ENCODE data around the gene PTPRM.

Gene PTPRM

DNA sequence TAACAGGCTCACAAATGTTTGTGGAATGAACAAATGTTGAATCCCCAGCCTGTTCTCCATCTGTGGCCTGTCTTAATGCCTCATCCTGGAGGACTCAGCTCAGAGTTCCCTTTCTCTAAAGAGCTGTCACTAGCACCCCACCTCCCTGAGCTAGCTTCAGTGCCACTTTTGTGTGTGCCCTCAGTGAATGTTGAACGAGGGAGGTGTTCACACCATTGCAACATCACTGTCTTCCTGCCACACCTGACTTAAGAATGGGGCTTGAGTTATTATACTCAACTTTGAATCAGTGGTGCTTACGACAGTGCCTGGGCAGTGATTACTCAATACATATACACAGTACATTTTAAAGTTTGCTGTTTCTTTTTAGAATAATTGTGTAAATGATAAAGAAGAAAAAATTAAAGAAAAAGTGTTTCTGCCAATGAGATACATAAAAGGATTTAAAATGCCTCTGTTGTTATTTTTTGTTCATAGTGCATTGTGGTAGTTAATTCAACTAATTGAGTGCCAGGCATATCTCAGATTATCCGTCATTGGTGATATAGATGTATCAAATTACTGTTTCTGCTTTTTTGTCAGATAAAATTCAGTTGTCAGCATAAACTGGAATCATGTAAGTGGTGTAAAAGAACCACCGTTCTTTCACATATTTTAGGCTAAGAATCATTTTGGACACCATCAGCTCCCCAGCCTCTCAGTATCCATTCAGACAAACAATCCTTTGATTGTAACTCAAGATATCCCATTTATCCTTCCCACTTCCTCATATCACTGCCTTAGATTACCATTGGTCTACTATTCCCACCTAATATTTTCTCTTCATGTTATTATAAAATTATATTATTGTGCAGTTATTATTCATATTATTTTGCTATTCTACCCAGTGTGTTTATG is 304.7 kb downstream of the PTPRM start:
- DNase-seq, result no peak

GRCh38 chr18:7872569-7872968 is 305.5 kb downstream of the PTPRM start:
- DNase-seq, result no peak

GRCh38 chr18:7873316-7873715 is 306.2 kb downstream of the PTPRM start:
- no peak for DNase-seq

DNA sequence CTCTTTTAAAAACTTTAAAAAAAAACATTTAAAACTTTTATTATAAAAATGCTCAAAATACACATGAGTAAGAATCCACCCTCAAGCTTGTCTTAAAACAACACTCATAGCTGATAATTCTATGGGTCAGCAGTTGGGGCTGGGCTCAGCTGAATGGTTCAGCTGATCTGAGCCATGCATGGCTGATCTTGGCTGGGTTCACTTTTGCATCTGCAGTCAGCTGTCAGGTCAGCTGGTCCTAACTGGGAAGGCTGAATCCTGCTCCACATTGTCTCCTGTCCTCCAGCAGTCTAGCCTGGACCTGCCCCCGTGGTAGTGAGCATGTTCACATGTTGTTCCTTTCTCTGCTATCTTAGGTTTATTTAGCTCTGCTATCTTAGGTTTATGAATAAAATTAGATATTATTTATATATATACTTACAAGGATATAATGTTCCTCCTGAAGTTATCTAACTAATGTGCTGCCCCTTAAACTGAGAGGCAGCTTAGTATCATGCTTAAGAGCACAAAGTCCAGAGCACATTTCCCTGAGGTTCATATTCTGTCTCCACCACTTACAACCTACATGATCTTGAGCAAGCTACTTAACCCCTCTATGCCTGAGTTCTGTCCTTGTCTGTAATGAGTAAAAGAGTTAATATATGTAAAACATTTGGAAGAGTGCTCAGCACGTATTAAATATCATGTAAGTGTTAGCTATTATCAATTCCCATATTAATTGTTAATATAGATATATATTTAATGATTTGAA is 309.4 kb downstream of the PTPRM start:
- DNase-seq, result no peak

DNA sequence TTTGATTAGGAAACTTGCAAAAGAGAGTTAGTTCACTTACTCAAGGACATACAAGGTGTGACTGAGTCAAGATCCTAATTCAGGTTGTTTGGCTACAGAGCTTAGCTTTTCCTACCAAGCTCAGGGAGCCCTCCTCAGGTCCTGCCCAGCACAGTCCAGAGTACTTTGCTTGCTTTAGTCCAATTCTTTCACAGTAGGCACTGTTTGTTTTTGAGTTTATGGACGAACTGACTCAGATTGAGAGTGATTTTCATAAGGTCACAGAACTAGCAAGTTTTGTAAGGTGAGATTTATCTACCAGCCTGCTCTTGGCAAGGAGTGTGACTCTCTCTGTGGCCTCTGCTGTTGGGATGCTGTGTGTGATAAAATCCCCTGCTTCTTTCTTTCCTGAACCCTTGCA is 310.5 kb downstream of the PTPRM start:
- no peak for DNase-seq

DNA sequence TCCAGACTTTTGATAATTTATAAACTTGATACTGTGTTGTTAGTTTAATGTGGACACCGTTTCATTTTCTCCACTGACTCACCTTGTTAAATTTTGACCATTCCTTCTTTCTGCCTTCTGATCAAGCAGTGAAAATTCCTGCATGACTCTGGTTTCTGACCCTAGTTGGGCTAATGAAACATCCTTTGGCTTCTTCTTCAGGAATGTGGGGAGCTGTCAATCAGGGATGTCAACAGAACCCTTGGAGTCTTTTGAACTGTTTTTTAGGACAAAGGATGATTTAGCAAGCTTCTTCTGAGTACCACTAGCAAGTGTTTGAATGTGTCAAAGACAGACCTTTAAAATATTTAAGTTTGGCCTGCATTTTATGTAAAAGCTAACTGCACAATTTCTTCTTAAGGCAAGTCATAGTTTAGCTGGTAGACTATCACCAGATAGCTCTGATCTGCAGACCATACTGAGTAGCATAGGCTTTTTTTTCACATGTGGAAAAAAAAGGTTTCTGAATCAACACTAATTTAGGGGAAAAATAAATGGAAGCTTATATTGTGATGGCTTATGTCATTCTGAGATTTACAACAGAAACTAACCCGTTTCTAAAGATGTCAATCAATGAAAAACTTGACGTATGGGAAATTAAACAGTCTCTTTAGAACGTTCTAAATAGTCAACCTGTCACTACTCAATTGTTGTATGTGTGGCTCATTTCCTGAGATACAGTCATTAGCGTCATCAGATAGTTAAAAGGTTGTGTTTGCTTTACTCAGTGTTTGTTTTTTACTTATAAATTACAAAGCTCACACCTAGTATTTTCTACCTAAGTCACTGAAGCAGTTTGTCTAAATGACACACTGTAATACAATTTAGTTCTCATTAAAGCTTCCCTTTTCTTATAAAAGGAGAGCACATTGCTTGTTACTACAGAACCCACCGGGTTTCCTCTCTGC is 311.4 kb downstream of the PTPRM start:
- DNase-seq, result no peak

- DNase-seq, result no peak
These were observed 312.6 kb downstream of the PTPRM start for GRCh38 chr18:7879717-7880116.

DNA sequence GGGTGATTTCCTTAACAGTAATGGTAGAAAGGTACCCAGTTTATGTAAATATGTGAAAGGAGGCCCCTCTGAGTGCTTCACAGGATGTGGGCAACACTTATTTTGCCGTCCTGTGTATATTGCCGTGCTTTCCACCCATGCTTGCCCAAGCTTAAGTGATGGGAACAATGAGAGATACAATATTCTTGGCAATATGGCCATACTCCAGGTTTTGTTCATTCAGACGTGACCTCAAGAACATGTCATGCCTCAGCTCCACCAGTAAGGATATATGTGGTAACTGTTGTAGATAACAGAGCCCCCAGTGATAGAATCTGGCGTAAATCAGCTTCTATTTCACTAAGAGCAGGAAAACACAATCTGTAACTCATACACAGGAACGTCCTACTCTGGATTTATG is 318.7 kb downstream of the PTPRM start:
- no peak for DNase-seq

DNA sequence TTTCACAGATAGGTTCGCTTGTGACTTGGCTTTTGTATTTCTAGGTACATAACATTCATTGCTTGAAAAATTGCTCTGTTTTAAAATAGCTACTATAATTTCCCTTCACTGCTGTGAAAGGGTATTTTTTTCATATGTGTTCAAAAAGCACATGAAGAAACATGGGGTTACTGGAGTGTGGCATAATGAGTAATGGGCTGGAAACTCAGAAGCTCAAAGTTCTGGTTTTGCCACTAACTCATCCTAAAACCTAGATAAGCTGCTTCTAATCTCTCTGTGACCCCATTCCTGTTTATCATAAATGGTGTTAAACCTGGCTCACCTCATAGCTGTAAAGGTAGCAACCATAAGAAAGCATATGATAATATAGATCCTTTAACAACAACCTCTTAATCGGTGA is 319.3 kb downstream of the PTPRM start:
- DNase-seq, result no peak

DNA sequence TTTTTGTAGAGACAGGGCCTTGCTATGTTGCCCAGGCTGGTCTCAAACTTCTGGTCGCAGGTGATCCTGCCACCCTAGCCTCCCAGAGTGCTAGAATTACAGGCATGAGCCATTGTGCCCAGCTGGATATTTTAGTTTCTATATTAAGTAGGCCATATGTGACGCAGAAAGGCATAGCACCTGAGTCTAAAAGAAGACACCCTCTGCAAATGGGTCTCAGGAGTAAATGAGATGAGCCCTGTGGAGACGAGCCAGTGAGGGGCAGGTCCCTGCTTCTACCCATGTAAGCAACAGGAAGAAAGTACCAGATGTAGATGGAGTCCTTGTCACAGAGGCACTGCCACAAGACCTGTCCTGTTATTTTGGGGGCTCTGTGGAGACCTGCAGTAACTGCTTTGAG is 322.4 kb downstream of the PTPRM start:
- DNase-seq, result no peak

DNA sequence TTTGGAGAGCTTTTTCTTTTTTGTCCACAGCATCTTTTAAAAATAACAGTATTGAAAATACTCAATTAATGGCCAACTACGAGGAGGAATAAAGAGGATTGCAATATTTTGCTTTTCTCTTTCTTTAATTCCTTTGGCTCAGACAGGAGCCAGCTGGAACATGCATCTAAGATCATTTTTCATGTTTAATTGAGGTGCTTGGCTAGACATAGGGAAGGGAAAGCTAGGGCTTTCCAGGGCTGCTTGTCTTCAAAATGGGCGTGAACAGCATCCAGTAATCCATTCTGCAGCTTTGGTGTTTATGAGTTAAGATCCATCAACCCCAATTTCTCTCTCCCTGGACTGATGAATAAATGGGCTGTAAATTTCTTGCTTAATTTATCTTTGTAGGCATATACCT is 323.0 kb downstream of the PTPRM start:
- DNase-seq, result no peak

GRCh38 chr18:7892556-7892955 is 325.4 kb downstream of the PTPRM start:
- DNase-seq, result no peak

DNA sequence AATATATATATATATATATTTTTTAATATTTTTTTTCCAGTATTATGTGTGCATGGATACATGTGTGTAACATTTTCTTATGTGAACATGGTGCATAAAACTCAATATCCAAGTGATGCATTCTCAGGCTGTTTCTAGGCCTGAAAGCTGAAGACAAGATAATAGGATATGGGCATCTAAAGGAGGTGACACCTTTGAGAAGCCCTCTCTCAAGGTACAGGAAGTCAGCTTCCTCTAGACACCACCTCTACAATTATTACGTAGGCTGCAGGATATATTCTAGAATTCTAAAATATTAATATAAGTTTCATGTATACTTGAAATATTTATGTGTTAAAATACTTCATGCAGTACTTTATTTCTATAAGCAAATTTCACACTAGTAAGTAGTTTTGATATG is 327.5 kb downstream of the PTPRM start:
- no peak for DNase-seq

DNA sequence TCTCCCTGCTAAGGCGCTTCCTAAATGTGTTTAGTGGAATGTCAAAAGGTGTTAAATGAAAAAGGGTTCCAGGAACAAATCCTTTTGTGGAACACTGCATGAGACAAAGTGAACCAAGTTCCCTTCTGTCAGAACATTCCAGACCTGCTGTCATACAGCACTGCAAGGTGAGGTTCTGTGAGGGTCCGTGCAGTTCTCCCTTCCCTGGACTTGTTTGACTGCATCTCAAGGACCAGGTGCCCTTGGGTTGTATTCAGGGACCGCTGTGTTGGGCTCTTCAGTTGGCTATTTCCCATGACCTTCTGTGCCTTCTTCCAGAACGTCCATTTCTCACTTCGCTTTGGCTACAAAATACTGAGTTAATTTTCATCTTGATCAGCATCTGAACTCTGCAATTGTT is 328.2 kb downstream of the PTPRM start:
- DNase-seq, result no peak

DNA sequence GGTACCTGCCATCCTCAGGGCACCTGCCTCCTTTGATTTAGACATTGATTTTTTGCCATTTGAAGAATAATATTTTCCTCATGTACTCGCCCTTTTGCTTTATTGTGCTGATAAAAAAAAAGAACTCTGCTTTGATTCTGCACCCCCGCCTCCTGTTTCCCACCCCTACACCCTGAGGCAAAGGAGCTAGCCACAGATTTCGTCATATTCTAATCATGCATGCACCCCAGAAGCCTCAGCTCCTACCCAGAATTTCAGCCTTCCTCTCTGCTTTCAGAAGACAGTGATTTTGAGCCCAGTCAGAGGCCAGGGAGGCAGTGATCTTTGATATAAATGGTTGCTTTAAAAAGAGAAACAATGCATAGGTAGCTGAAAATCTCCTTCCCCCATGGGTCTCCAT is 329.0 kb downstream of the PTPRM start:
- no peak for DNase-seq

GRCh38 chr18:7896805-7897518 is 329.8 kb downstream of the PTPRM start:
- no peak for DNase-seq

- no peak for DNase-seq
These were observed 331.1 kb downstream of the PTPRM start for GRCh38 chr18:7898181-7898580.

DNA sequence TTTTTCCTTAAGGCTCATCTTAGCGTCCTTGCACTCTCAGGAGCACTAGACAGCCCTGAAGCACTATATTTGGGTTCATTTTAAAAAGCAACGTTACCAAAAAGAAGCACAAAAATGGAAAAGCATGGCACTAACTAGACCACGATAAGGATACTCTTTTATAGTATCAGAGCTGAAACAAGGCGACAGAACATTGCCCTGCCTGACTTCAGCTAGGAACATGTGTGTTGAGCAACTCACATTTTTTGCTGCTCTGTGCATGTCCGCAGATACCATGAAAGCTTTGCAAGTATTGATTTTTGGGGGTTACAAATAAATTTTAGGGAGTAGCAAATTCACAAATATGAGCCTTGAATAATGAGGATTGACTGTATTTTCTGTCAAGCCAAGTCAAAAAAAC is 332.0 kb downstream of the PTPRM start:
- no peak for DNase-seq

GRCh38 chr18:7900091-7900490 is 333.0 kb downstream of the PTPRM start:
- no peak for DNase-seq

DNA sequence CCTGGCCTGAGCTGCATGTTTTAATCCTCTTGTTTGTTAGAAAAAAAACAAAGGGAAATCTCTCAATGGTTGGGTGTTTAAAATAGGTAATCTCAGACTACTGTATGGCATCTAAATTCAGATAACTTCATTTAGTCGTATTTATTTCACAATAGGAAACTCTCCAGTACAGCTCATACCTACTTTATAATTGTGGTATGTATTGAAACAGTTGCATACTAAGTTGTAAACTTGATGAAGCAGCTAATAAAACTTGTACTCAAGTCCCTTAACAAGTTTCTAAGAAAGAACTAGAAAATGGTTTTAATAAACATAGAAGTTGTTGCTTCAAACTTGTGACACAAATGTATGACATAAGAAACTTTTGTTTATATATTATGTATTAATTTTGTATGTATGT is 334.5 kb downstream of the PTPRM start:
- no peak for DNase-seq

GRCh38 chr18:7902399-7902839 is 335.3 kb downstream of the PTPRM start:
- no peak for DNase-seq

GRCh38 chr18:7904529-7904928 is 337.4 kb downstream of the PTPRM start:
- DNase-seq, result no peak
